Measurements from ENCODE around the gene ZNF846.

DNA sequence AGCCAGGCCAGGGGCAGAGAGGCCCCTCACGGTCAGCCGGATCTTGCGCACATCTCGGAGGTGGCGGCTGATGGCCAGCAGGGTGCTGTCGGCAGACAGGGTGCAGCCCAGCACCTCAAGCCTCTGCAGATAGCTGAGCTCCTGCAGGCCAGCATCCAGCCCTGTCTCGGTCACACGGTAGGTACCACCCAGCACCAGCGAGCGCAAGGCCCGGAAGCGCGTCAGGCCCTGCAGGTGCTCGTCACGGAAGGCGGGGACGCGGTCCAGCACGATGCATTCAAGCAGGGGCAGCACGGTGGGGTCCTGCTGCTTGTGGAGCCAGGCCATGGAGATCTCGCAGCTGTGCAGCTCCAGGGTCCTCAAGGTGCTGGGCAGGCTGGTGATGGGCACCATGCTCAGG, 42.6 kb upstream of the ZNF846 start:
- TF ChIP-seq, protein P1, sequence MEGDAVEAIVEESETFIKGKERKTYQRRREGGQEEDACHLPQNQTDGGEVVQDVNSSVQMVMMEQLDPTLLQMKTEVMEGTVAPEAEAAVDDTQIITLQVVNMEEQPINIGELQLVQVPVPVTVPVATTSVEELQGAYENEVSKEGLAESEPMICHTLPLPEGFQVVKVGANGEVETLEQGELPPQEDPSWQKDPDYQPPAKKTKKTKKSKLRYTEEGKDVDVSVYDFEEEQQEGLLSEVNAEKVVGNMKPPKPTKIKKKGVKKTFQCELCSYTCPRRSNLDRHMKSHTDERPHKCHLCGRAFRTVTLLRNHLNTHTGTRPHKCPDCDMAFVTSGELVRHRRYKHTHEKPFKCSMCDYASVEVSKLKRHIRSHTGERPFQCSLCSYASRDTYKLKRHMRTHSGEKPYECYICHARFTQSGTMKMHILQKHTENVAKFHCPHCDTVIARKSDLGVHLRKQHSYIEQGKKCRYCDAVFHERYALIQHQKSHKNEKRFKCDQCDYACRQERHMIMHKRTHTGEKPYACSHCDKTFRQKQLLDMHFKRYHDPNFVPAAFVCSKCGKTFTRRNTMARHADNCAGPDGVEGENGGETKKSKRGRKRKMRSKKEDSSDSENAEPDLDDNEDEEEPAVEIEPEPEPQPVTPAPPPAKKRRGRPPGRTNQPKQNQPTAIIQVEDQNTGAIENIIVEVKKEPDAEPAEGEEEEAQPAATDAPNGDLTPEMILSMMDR (conservative IDR thresholded peaks at IDR 0.05; ENCODE audit: low read length): no peak
- no peak for TF ChIP-seq EZH2phosphoT487 (IDR thresholded peaks at IDR 0.05; ENCODE audit: borderline replicate concordance)

Data from Loucy (cell line).